Panc1 (cell line): ENCODE results near the gene CLDN2. TPM values are rescaled to one million over a fixed set of nuclear protein-coding genes. Genes with fewer than 3 reads are reported as not detected.

Source experiments
- ATAC-seq: fragments of 200-7000 bp; cut with Tn5 transposase; 2 replicates; pipeline ENCODE4 v1.9.1; 2020; ENCODE audit warnings: mild to moderate bottlenecking, moderate library complexity
- BruUV-seq: library from RNA; stranded (reverse); fragments of 400-500 nt; replicated peaks from 2 replicates; lab custom pipeline; 2021; lab: Mats Ljungman, UMichigan
- CTCF ChIA-PET: fragments of 300-600 bp; sonication (Branson Sonifier 250); formaldehyde crosslinking; loops from one replicate; lab custom pipeline; 2022; ENCODE audit warnings: antibody characterized with exemption; lab: Charles Lee
- POLR2A ChIA-PET: fragments of 300-600 bp; sonication (Branson Sonifier 250); formaldehyde crosslinking; loops from one replicate; lab custom pipeline; 2022; ENCODE audit warnings: antibody characterized with exemption; lab: Charles Lee
- DNase-seq: peaks from one replicate; pipeline ENCODE4 v3.0.0-alpha.2; 2010; ENCODE audit warnings: low read depth, low spot score
- H3K27ac ChIP-seq: 2 replicates; pipeline ENCODE4 v1.5.1; 2011; ENCODE audit warnings: mild to moderate bottlenecking, low read length, inconsistent platforms
- H3K27me3 ChIP-seq: fragments of 200-500 bp; sonication (Bioruptor generic); 2 replicates; pipeline ENCODE4 v1.6.0; 2014; ENCODE audit warnings: low read length, inconsistent platforms; ENCODE audit not compliant: control insufficient read depth, insufficient read depth
- H3K36me3 ChIP-seq: fragments of 200-500 bp; sonication (Bioruptor generic); 2 replicates; pipeline ENCODE4 v1.5.1; 2014; ENCODE audit warnings: inconsistent platforms, mild to moderate bottlenecking, low read length, moderate library complexity; ENCODE audit not compliant: control insufficient read depth, insufficient read depth
- H3K4me1 ChIP-seq: 2 replicates; pipeline ENCODE4 v1.5.1; 2011; ENCODE audit warnings: inconsistent platforms, mild to moderate bottlenecking, low read length, moderate library complexity; ENCODE audit not compliant: control insufficient read depth, insufficient read depth
- H3K4me3 ChIP-seq, 2 experiments: 2 replicates each; pipeline ENCODE4 v1.5.1; 2011 to 2012; ENCODE audit warnings: low read depth in 2 of 2, low read length in 2 of 2, mild to moderate bottlenecking in 2 of 2, inconsistent platforms in 1 of 2, moderate library complexity in 1 of 2
- H3K9me3 ChIP-seq: fragments of 200-500 bp; sonication (Bioruptor generic); 2 replicates; pipeline ENCODE4 v1.5.1; 2014; ENCODE audit warnings: low read depth, mild to moderate bottlenecking, inconsistent platforms, low read length, moderate library complexity; ENCODE audit not compliant: control insufficient read depth, insufficient read depth
- CTCF ChIP-seq: fragments of 450-650 bp; IDR thresholded peaks from 2 replicates; pipeline ENCODE4 v1.5.1; 2017; ENCODE audit warnings: mild to moderate bottlenecking
- POLR2AphosphoS5 ChIP-seq: IDR thresholded peaks from 2 replicates; pipeline ENCODE4 v1.6.1; 2012; ENCODE audit warnings: mild to moderate bottlenecking, low read depth, low read length, moderate library complexity
- REST ChIP-seq, 2 experiments: IDR thresholded peaks; 2 replicates each; pipeline ENCODE4 v1.6.1; 2011 to 2012; ENCODE audit warnings: low read depth in 2 of 2, control low read depth in 1 of 2, low read length in 1 of 2, mild to moderate bottlenecking in 1 of 2, moderate library complexity in 1 of 2; ENCODE audit not compliant: insufficient read depth in 1 of 2
- SIN3A ChIP-seq: IDR thresholded peaks from 2 replicates; pipeline ENCODE4 v1.6.1; 2012; ENCODE audit warnings: low read depth, mild to moderate bottlenecking, low read length, moderate library complexity, borderline replicate concordance; ENCODE audit not compliant: insufficient read depth
- TCF7L2 ChIP-seq: IDR thresholded peaks from 2 replicates; pipeline ENCODE4 v1.6.1; 2011; ENCODE audit warnings: mild to moderate bottlenecking, low read depth, low read length, inconsistent platforms
- in situ Hi-C: cut with HindIII; loops from 2 replicates; pipeline ENCODE4 v1.10.0; 2016; ENCODE audit warnings: low sequenced_read_pairs, low pct_unique_long_range_greater_than_20kb
- intact Hi-C: fragments of 100-400 bp; cut with micrococcal nuclease; formaldehyde crosslinking; loops from one replicate; pipeline ENCODE4 v1.10.0; 2022; ENCODE audit not compliant: unreplicated experiment
- total RNA-seq: library from RNA; stranded (reverse); gene quantifications from one replicate; pipeline ENCODE4 v1.2.1, GENCODE V29; 2021; ENCODE audit not compliant: unreplicated experiment

Gene CLDN2
- total RNA-seq, 1 experiment from 2014 or later = 0.10 TPM

- BruUV-seq = no TSS peak
- intact Hi-C loops (no loop called here), in situ Hi-C loops (no loop called here)
- DNase-seq (no peak), ATAC-seq (no peak)
- H3K4me1 ChIP-seq = no peaks in the 10 kb centered on the region
- no peak overlapping the region for H3K27ac ChIP-seq
- H3K36me3 ChIP-seq = no peaks in the 10 kb centered on the region
- CTCF ChIA-PET = interaction anchor here (0.9 kb wide), 1 partner anchor 49 kb away, joined by 3 read pairs; no protein-coding TSS in a partner anchor
- no peak for TF ChIP-seq SIN3A
- H3K9me3 ChIP-seq = no peaks in the 10 kb centered on the region
- no peaks in the 10 kb centered on the region for H3K27me3 ChIP-seq
- POLR2A ChIA-PET = no interaction called here
- H3K4me3 ChIP-seq = no peak overlapping the region
Observed at GRCh38 chrX:106901781-106902219, 18.4 kb upstream of the CLDN2 start.

- Histone ChIP-seq H3K27me3 (no peaks in the 10 kb centered on the region), H3K9me3 (no peaks in the 10 kb centered on the region), H3K4me3 (no peak overlapping the region), H3K36me3 (no peaks in the 10 kb centered on the region), H3K4me1 (no peaks in the 10 kb centered on the region), H3K27ac (no peak overlapping the region)
- ATAC-seq (no peak), DNase-seq (no peak)
- ChIA-PET POLR2A (no interaction called here), CTCF (no interaction called here)
- in situ Hi-C loops = no loop called here
- BruUV-seq = no TSS peak
- intact Hi-C loops = no loop called here
- TF ChIP-seq TCF7L2 (no peak), SIN3A (no peak), POLR2AphosphoS5 (no peak), REST (IDR thresholded peaks at IDR 0.05; ENCODE audit: insufficient read depth in 1 of 2, low read depth in 2 of 2, low read length in 1 of 2) (no peak), CTCF (no peak)
Observed at GRCh38 chrX:106902684-106903083, 17.5 kb upstream of the CLDN2 start.

DNA sequence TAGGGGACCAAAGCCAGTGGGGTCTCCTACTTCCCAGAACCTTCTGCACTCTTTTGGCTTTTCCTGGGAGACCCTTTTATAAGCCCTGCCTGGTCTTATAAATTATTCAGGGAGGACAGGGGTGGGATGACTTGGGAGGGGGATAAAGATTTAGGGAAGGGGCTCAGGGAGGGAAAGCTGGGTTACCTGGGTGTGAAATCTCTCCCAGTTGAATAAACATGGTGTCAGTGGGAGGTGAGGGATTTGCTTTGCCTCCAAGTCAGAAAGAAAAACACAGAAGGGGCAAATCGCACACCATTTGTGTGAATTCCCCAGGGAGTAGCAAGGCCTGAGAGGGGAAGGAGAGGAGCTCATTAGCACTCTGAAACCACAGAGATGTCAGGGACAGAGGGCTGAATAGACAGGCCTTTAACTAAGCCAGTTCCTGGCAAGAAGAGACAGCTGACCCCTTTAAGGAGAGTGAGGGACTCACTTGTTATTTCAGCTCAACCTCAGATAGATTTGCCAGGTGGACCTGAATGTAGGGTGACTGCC is 16.8 kb upstream of the CLDN2 start, which contains the start of gene RIPPLY1:
TSS of gene RIPPLY1 (minus strand) at position 51 of the 534 bp plus-strand sequence. CDS start 54 bp downstream, outside the sequence.
- Histone ChIP-seq H3K9me3 (no peaks in the 10 kb centered on the region), H3K4me1 (no peaks in the 10 kb centered on the region), H3K4me3 (no peak within 1 kb of the TSS), H3K36me3 (no peaks in the 10 kb centered on the region), H3K27ac (no peak within 1 kb of the TSS), H3K27me3 (no peaks in the 10 kb centered on the region)
- ChIA-PET POLR2A (no interaction called here), CTCF (no interaction called here)
- in situ Hi-C loops = no loop called here
- TF ChIP-seq CTCF = no peak
- no peak for TF ChIP-seq POLR2AphosphoS5
- TF ChIP-seq TCF7L2 = no peak
- TF ChIP-seq REST (IDR thresholded peaks at IDR 0.05; ENCODE audit: insufficient read depth in 1 of 2, low read depth in 2 of 2, low read length in 1 of 2) = no peak
- no peak for TF ChIP-seq SIN3A
- ATAC-seq = no peak
- intact Hi-C loops = no loop called here
- DNase-seq = no peak
- BruUV-seq = no TSS peak
